ENCODE results near the gene ASTL. TPM values are rescaled to one million over a fixed set of nuclear protein-coding genes. Genes with fewer than 3 reads are reported as not detected.

ASTL gene
- total and polyA plus RNA-seq, 9 of the 15 experiments (the other 6 are each of a cell fraction or from before 2014, with no cell fraction given), result not detected

- no peak for FAIRE-seq
- Histone ChIP-seq H3K9me1 (ENCODE audit: control insufficient read depth, insufficient read depth, low read length) (no peaks in the 10 kb centered on the region), H2AFZ (ENCODE audit: low read depth, low read length) (no peak overlapping the region), H3K4me2 (ENCODE audit: insufficient read depth, low read length) (no peak overlapping the region), H3K4me1 (replicated peaks in 1 of 2; ENCODE audit: control insufficient read depth in 2 of 2, insufficient read depth in 2 of 2, low read length in 2 of 2) (peaks cover 22 to 35% of the 10 kb centered on the region in 2 experiments), H3K79me2 (ENCODE audit: control insufficient read depth, insufficient read depth, low read length) (no peaks in the 10 kb centered on the region), H3K27me3 (ENCODE audit: control insufficient read depth in 2 of 2, insufficient read depth in 2 of 2, low read length in 2 of 2) (peaks cover 0 to 12% of the 10 kb centered on the region in 2 experiments; a peak in 2 of 5 replicates), H3K36me3 (ENCODE audit: control insufficient read depth, insufficient read depth, low read length) (no peaks in the 10 kb centered on the region), H3K4me3 (no peak overlapping the region), H3K9me3 (replicated peaks; ENCODE audit: control insufficient read depth, insufficient read depth, low read depth, low read length) (no peaks in the 10 kb centered on the region), H3K27ac (ENCODE audit: extremely low read depth, low read depth, low read length) (no peak overlapping the region), H4K20me1 (replicated peaks; ENCODE audit: control insufficient read depth, insufficient read depth, low read length) (no peaks in the 10 kb centered on the region), H3K9ac (ENCODE audit: insufficient read depth in 1 of 2, low read depth in 2 of 2, low read length in 2 of 2) (0 out of 4 replicates have a peak overlapping the region, but pooled peaks of 1 of the 2 experiments have one; percentile 48)
- ChIA-PET POLR2A (no interaction called here), CTCF (ENCODE audit: low intra/inter-chr PET ratio) (no interaction called here)
- 23% methylated on average over 10 of the region's 10 CpGs for WGBS (ENCODE audit: insufficient coverage, low coverage, missing lambda C conversion rate)
- no TSS peak for BruUV-seq (replicated peaks)
- intact Hi-C loops (cut with micrococcal nuclease) (no loop called here), in situ Hi-C loops (cut with MboI) (no loop called here)
- no peak for ATAC-seq
- TF ChIP-seq TFAP4 (CRISPR knock-in tag; IDR thresholded peaks at IDR 0.05; ENCODE audit: borderline replicate concordance) (no peak), ELF1 (tag; IDR thresholded peaks at IDR 0.05) (no peak), PYGO2 (tag; IDR thresholded peaks at IDR 0.05) (no peak), MECOM (CRISPR knock-in tag; IDR thresholded peaks at IDR 0.05) (no peak), ZNF445 (CRISPR knock-in tag; IDR thresholded peaks at IDR 0.05; ENCODE audit: low read depth) (no peak), HDAC1 (IDR thresholded peaks at IDR 0.05) (no peak), ZNF263 (CRISPR knock-in tag; IDR thresholded peaks at IDR 0.05; ENCODE audit: borderline replicate concordance) (no peak), GMEB1 (CRISPR knock-in tag; IDR thresholded peaks at IDR 0.05) (no peak), HDAC2 (IDR thresholded peaks at IDR 0.05) (no peak), GTF2F1 (IDR thresholded peaks at IDR 0.05; ENCODE audit: low read depth, low read length) (no peak), POLR2B (IDR thresholded peaks at IDR 0.05; ENCODE audit: low read depth, partially characterized antibody) (no peak), ATF1 (CRISPR knock-in tag; IDR thresholded peaks at IDR 0.05) (no peak), ATF1 (tag; IDR thresholded peaks at IDR 0.05) (no peak), ZNF644 (tag; IDR thresholded peaks at IDR 0.05; ENCODE audit: low read depth) (no peak)
- no peak for DNase-seq (ENCODE audit: extremely low read depth in 1 of 4, low spot score in 3 of 4)
Observed at GRCh38 chr2:96143231-96143847, 5.0 kb upstream of the ASTL start.
